Loucy (cell line): ENCODE measurements around the gene TIAM1.

Experiments
- H2AFZ ChIP-seq: fragments of 200-600 bp; sonication (generic); 2 replicates; pipeline ENCODE4 v1.6.0; 2016; ENCODE audit warnings: antibody characterized with exemption, mild to moderate bottlenecking, low read length, moderate library complexity
- H3F3A ChIP-seq: fragments of 200-600 bp; 2 replicates; pipeline ENCODE4 v1.6.0; 2016; ENCODE audit warnings: antibody characterized with exemption, low read depth, mild to moderate bottlenecking
- H3K27me3 ChIP-seq: fragments of 200-600 bp; sonication (generic); 2 replicates; pipeline ENCODE4 v1.6.1; 2014; ENCODE audit warnings: low read length, mild to moderate bottlenecking; ENCODE audit not compliant: insufficient read depth, poor library complexity, severe bottlenecking
- H3K36me3 ChIP-seq: fragments of 200-600 bp; sonication (generic); 2 replicates; pipeline ENCODE4 v1.6.1; 2016; ENCODE audit warnings: low read length; ENCODE audit not compliant: insufficient read depth
- H3K4me1 ChIP-seq: fragments of 200-600 bp; sonication (generic); 2 replicates; pipeline ENCODE4 v1.5.1; 2014; ENCODE audit warnings: low read length, mild to moderate bottlenecking; ENCODE audit not compliant: insufficient read depth, poor library complexity, severe bottlenecking
- H3K4me2 ChIP-seq: fragments of 200-600 bp; sonication (generic); 2 replicates; pipeline ENCODE4 v1.6.0; 2014; ENCODE audit warnings: antibody characterized with exemption, low read length, low read depth, mild to moderate bottlenecking; ENCODE audit not compliant: poor library complexity, severe bottlenecking
- H3K4me3 ChIP-seq: fragments of 200-600 bp; sonication (generic); 2 replicates; pipeline ENCODE4 v1.5.1; 2014; ENCODE audit warnings: low read length, mild to moderate bottlenecking, mixed read lengths; ENCODE audit not compliant: poor library complexity, severe bottlenecking
- H3K79me2 ChIP-seq: fragments of 200-600 bp; sonication (generic); 2 replicates; pipeline ENCODE4 v1.6.1; 2014; ENCODE audit warnings: low read length; ENCODE audit not compliant: insufficient read depth
- H3K9ac ChIP-seq: fragments of 200-600 bp; sonication (generic); 2 replicates; pipeline ENCODE4 v1.6.0; 2014; ENCODE audit warnings: mild to moderate bottlenecking, low read depth, low read length, moderate library complexity; ENCODE audit not compliant: poor library complexity, severe bottlenecking
- H3K9me2 ChIP-seq: fragments of 200-600 bp; sonication (generic); replicated peaks from 2 replicates; pipeline ENCODE4 v1.6.1; 2016; ENCODE audit warnings: low read depth, low read length, mixed read lengths
- H3K9me3 ChIP-seq: fragments of 200-600 bp; sonication (generic); 2 replicates; pipeline ENCODE4 v1.6.1; 2014; ENCODE audit warnings: mild to moderate bottlenecking, antibody characterized with exemption, low read length, low read depth; ENCODE audit not compliant: insufficient read depth
- H4K20me1 ChIP-seq: fragments of 200-600 bp; sonication (generic); 2 replicates; pipeline ENCODE4 v1.6.0; 2014; ENCODE audit warnings: antibody characterized with exemption, low read length, mild to moderate bottlenecking; ENCODE audit not compliant: insufficient read depth, poor library complexity, severe bottlenecking
- CTCF ChIP-seq: fragments of 200-600 bp; sonication (generic); conservative IDR thresholded peaks from 2 replicates; pipeline ENCODE4 v1.5.1; 2014; ENCODE audit warnings: mild to moderate bottlenecking, antibody characterized with exemption, low read length
- EZH2phosphoT487 ChIP-seq: fragments of 200-600 bp; IDR thresholded peaks from 2 replicates; pipeline ENCODE4 v1.6.1; 2018; ENCODE audit warnings: antibody characterized with exemption, mild to moderate bottlenecking, moderate library complexity, borderline replicate concordance

TIAM1 gene

GRCh38 chr21:31090376-31090775 lies 253.7 kb downstream of the TIAM1 start:
- TF ChIP-seq EZH2phosphoT487 (no peak), CTCF (no peak)
- no peaks in the 10 kb centered on the region; the same call in 1 of the 2 replicates for H3F3A ChIP-seq
- H3K4me2 ChIP-seq, result no peak overlapping the region
- no peaks in the 10 kb centered on the region for H3K79me2 ChIP-seq
- H3K4me3 ChIP-seq, result no peak overlapping the region
- no peaks in the 10 kb centered on the region for H3K27me3 ChIP-seq
- H2AFZ ChIP-seq, result no peak overlapping the region
- no peaks in the 10 kb centered on the region for H4K20me1 ChIP-seq
- no peaks in the 10 kb centered on the region for H3K9me2 ChIP-seq
- no peaks in the 10 kb centered on the region for H3K36me3 ChIP-seq
- no peaks in the 10 kb centered on the region for H3K9me3 ChIP-seq
- H3K9ac ChIP-seq, result no peak overlapping the region
- peaks cover 20% of the 10 kb centered on the region for H3K4me1 ChIP-seq

DNA sequence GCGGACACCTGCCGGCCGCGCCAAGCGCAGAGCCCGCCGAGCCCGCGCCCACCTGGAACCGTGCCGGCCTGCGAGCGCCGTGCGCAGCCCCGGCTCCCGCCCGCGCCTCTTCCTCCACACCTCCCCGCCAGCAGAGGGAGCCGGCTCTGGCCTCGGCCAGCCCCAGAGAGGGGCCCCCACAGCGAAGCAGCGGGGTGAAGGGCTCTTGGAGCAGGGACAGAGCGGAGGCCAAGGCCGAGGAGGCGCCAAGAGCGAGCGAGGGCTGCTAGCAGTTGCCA lies 255.6 kb downstream of the TIAM1 start:
- Histone ChIP-seq H3K79me2 (no peaks in the 10 kb centered on the region), H3K9me2 (no peaks in the 10 kb centered on the region), H3K27me3 (no peaks in the 10 kb centered on the region), H3K9ac (no peak overlapping the region), H3F3A (no peaks in the 10 kb centered on the region; the same call in 1 of the 2 replicates), H3K4me1 (peaks cover 20% of the 10 kb centered on the region), H3K4me3 (no peak overlapping the region), H3K9me3 (no peaks in the 10 kb centered on the region), H4K20me1 (no peaks in the 10 kb centered on the region), H3K4me2 (no peak overlapping the region), H3K36me3 (no peaks in the 10 kb centered on the region), H2AFZ (no peak overlapping the region)
- no peak for TF ChIP-seq CTCF
- no peak for TF ChIP-seq EZH2phosphoT487

DNA sequence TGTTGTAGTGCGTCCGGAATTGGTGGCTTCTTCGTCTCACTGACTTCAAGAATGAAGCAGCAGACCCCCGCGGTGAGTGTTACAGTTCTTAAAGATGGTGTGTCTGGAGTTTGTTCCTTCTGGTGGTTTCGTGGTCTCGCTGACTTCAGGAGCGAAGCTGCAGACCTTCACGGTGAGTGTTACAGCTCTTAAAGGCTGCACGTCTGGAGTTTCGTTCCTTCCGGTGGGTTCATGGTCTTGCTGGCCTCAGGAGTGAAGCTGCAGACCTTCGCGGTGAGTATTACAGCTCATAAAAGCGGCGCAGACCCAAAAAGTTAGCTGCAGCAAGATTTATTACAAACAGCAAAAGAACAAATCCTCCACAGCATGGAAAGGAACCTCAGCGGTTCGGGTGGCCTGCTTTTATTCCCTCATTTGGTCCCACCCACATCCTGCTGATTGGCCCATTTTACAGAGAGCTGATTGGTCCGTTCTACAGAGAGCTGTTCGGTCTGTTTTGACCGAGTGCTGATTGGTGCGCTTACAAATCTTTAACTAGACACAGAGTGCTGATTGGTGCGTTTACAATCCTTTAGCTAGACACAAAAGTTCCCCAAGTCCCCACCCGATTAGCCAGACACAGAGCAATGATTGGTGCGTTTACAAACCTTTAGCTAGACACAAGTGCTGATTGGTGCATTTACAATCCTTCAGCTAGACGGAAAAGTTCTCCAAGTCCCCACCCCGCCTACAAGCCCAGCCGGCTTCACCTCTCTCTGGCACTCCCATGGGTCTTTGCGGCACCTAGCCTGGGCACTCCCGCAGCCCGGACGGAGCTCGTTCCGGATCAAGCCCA lies 256.2 kb downstream of the TIAM1 start:
- H3K4me3 ChIP-seq, result peak overlapping the region; percentile 74
- no peak for TF ChIP-seq CTCF
- TF ChIP-seq EZH2phosphoT487, result no peak
- H3F3A ChIP-seq, result no peaks in the 10 kb centered on the region; the same call in 1 of the 2 replicates

More for the DNA sequence above, 256.2 kb downstream of the TIAM1 start:
- Histone ChIP-seq H2AFZ (peak overlapping the region; percentile 86), H3K79me2 (no peaks in the 10 kb centered on the region), H3K9me2 (no peaks in the 10 kb centered on the region), H3K9me3 (no peaks in the 10 kb centered on the region), H3K4me1 (peaks cover 20% of the 10 kb centered on the region), H3K27me3 (no peaks in the 10 kb centered on the region), H3K4me2 (peak overlapping the region; percentile 91), H3K36me3 (no peaks in the 10 kb centered on the region), H3K9ac (peak overlapping the region; percentile 61), H4K20me1 (no peaks in the 10 kb centered on the region)
